ENCODE data around the gene HLA-B. TPM values are rescaled to one million over a fixed set of nuclear protein-coding genes. Genes with fewer than 3 reads are reported as not detected.

HLA-B gene
- total and polyA plus RNA-seq, 8 donors = 134 to 1,907 (median 633) TPM

- H3K4me1 ChIP-seq = peaks cover 24 to 82% (median 63%) of the 10 kb centered on the region in 4 donors
- peak overlapping the region; percentile 69 to 100 (median 99) for H3K27ac ChIP-seq
- H3K27me3 ChIP-seq = no peaks in the 10 kb centered on the region
- H3K36me3 ChIP-seq = no peaks in the 10 kb centered on the region
- WGBS, 5 donors = 3 to 7% (median 5%) methylated on average over 19 to 27 of the region's 27 CpGs
- H3K4me3 ChIP-seq = peak overlapping the region; percentile 63 to 79 (median 66)
- no peaks in the 10 kb centered on the region for H3K9me3 ChIP-seq
- no peak for TF ChIP-seq POLR2A (IDR thresholded peaks at IDR 0.05)
- peak in 1 of 2 donors; percentile 37 for DNase-seq
- intact Hi-C loops (cut with DNase I; ENCODE audit: low total_unique reads) = no loop called here
These were observed 45.6 kb upstream of the HLA-B start for GRCh38 chr6:31402324-31403282.

DNA sequence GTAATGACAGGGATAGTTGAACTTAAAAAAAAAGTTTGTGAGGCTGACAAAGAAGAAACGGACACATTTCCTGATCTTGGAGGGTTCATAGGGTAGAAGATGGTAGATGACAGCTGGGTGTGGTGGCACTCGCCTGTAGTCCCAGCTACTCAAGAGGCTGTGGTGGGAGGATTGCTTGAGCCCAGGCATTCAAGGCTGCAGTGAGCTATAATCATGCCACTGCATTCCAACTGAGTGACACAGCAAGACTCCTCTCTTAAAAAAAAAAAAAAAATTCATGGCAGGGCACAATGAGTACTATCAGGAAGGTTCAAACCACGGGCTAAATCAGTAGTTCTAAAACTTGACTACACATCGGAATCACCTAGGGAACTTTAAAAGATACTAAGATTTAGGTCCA is 44.4 kb upstream of the HLA-B start:
- TF ChIP-seq EP300 (IDR thresholded peaks at IDR 0.05) (no peak), POLR2AphosphoS5 (IDR thresholded peaks at IDR 0.05) (peak; percentile 22 to 69 (median 60))
- TF ChIP-seq, protein P1, sequence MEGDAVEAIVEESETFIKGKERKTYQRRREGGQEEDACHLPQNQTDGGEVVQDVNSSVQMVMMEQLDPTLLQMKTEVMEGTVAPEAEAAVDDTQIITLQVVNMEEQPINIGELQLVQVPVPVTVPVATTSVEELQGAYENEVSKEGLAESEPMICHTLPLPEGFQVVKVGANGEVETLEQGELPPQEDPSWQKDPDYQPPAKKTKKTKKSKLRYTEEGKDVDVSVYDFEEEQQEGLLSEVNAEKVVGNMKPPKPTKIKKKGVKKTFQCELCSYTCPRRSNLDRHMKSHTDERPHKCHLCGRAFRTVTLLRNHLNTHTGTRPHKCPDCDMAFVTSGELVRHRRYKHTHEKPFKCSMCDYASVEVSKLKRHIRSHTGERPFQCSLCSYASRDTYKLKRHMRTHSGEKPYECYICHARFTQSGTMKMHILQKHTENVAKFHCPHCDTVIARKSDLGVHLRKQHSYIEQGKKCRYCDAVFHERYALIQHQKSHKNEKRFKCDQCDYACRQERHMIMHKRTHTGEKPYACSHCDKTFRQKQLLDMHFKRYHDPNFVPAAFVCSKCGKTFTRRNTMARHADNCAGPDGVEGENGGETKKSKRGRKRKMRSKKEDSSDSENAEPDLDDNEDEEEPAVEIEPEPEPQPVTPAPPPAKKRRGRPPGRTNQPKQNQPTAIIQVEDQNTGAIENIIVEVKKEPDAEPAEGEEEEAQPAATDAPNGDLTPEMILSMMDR (IDR thresholded peaks at IDR 0.05) = no peak
- Histone ChIP-seq H3K27ac (peak overlapping the region in 4 of 5 donors; percentile 97 to 100 (median 99)), H3K4me1 (peaks cover 24 to 83% (median 62%) of the 10 kb centered on the region in 4 donors), H3K36me3 (no peaks in the 10 kb centered on the region), H3K4me3 (peak overlapping the region; percentile 64 to 83 (median 78)), H3K27me3 (no peaks in the 10 kb centered on the region), H3K9me3 (no peaks in the 10 kb centered on the region)
- DNase-seq = peak; percentile 19 to 45
- intact Hi-C loops (cut with DNase I; ENCODE audit: low total_unique reads) = no loop called here
- 25 to 32% (median 28%) methylated on average over 4 of the region's 4 CpGs for WGBS, 5 donors

GRCh38 chr6:31400467-31401289 is 43.7 kb upstream of the HLA-B start:
- Histone ChIP-seq H3K4me3 (peak overlapping the region; percentile 64 to 83 (median 78)), H3K27ac (peak overlapping the region; percentile 97 to 100 (median 99)), H3K27me3 (no peaks in the 10 kb centered on the region), H3K9me3 (no peaks in the 10 kb centered on the region), H3K4me1 (peaks cover 24 to 83% (median 58%) of the 10 kb centered on the region in 4 donors), H3K36me3 (no peaks in the 10 kb centered on the region)
- intact Hi-C loops (cut with DNase I; ENCODE audit: low total_unique reads) = no loop called here
- 1 to 3% (median 2%) methylated on average over 22 to 30 of the region's 30 CpGs for WGBS, 5 donors
- no peak for TF ChIP-seq POLR2A (IDR thresholded peaks at IDR 0.05)
- TF ChIP-seq, protein P1 (IDR thresholded peaks at IDR 0.05) = no peak
- TF ChIP-seq POLR2AphosphoS5 (IDR thresholded peaks at IDR 0.05) = peak in 2 of 3 donors; percentile 28 to 52
- no peak for TF ChIP-seq EP300 (IDR thresholded peaks at IDR 0.05)
- DNase-seq = peak; percentile 79 to 86

DNA sequence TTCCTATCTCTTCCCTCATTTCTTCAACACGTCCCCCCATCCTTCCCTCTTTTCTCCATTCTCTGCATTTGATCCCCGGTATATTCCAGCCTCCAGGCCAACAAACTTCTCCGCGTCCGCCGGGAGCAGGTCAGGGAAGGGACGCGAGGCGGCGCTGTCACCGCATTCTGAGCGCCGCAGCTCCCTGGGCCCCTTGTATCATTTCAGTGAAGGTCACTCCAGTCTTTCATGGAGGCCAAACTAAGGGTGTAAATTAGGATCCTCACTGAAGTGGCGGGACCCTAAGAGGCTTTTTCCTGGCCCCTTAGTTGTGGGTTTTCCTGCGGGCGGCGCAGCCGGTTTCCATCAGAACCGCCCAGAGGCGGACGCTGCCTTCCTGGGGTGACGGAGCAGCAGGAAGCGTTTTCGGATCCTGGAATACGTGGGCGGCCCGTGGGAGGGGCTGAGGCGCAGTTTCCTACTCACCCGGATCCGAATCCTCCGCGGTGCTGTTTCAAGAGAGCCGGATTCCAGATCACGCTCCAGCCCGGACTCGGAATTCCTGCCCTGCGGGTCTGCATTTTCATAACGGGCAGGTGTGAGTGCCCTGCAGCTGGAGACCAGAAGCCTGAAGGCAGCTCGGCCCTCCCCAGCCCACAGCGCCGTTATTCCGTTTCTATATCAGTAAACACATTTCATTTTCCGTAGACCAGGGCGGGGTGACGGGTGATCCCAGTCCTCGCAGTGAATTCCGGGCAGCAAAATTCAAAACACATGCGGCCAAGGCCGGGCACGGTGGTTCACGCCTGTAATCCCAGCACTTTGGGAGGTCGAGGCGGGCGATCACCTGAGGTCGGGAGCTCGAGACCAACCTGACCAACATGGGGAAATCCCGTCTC is 42.8 kb upstream of the HLA-B start:
- Histone ChIP-seq H3K9me3 (no peaks in the 10 kb centered on the region), H3K27ac (peak overlapping the region; percentile 97 to 100 (median 99)), H3K36me3 (peaks cover 0 to 3% (median 0%) of the 10 kb centered on the region in 4 donors), H3K4me1 (peaks cover 24 to 75% (median 55%) of the 10 kb centered on the region in 4 donors), H3K4me3 (peak overlapping the region; percentile 64 to 83 (median 78)), H3K27me3 (no peaks in the 10 kb centered on the region)
- intact Hi-C loops (cut with DNase I; ENCODE audit: low total_unique reads) = loop anchor here (5.0 kb wide), 1 partner anchor 42 kb away; no protein-coding TSS in a partner anchor
- DNase-seq = peak; percentile 91 to 96
- 0 to 1% (median 0%) methylated on average over 37 to 57 of the region's 57 CpGs for WGBS, 5 donors
- no peak for TF ChIP-seq POLR2A (IDR thresholded peaks at IDR 0.05)
- no peak for TF ChIP-seq EP300 (IDR thresholded peaks at IDR 0.05)
- TF ChIP-seq, protein P1 (IDR thresholded peaks at IDR 0.05) = peak in 5 of 7 experiments; percentile 79 to 97 (median 90)
- peak in 2 of 3 donors; percentile 35 to 60 for TF ChIP-seq POLR2AphosphoS5 (IDR thresholded peaks at IDR 0.05)

All from stomach (tissue), 9 donors.